OCI-LY7 (cell line): ENCODE results near the gene FAM163A. TPM values are rescaled to one million over a fixed set of nuclear protein-coding genes. Genes with fewer than 3 reads are reported as not detected.

Experiments
- BruUV-seq: library from RNA; stranded (reverse); fragments of 400-500 nt; replicated peaks from 2 replicates; lab custom pipeline; 2021; lab: Mats Ljungman, UMichigan
- CTCF ChIA-PET: fragments of 300-600 bp; sonication (Branson Sonifier 250); formaldehyde crosslinking; loops from one replicate; lab custom pipeline; 2022; ENCODE audit warnings: antibody characterized with exemption; ENCODE audit not compliant: unreplicated experiment; lab: Charles Lee
- POLR2A ChIA-PET: fragments of 300-600 bp; sonication (Branson Sonifier 250); formaldehyde crosslinking; loops from one replicate; lab custom pipeline; 2022; ENCODE audit warnings: antibody characterized with exemption; lab: Charles Lee
- DNase-seq: peaks from one replicate; pipeline ENCODE4 v3.0.0-alpha.2; 2015; ENCODE audit warnings: low spot score
- H2AFZ ChIP-seq: fragments of 200-600 bp; sonication (generic), shearing (Covaris generic); 2 replicates; pipeline ENCODE4 v1.6.1; 2014; ENCODE audit warnings: mild to moderate bottlenecking, antibody characterized with exemption, low read length, moderate library complexity
- H3K27ac ChIP-seq: fragments of 200-600 bp; sonication (generic); 2 replicates; pipeline ENCODE4 v1.5.1; 2014; ENCODE audit warnings: mixed run types, low read depth, mild to moderate bottlenecking, moderate library complexity, low read length, inconsistent platforms; ENCODE audit not compliant: poor library complexity, severe bottlenecking
- H3K36me3 ChIP-seq: fragments of 200-600 bp; sonication (generic); 2 replicates; pipeline ENCODE4 v1.6.1; 2014; ENCODE audit warnings: mild to moderate bottlenecking, antibody characterized with exemption, low read length, moderate library complexity, mixed read lengths; ENCODE audit not compliant: insufficient read depth
- H3K4me1 ChIP-seq: fragments of 200-600 bp; sonication (generic); 2 replicates; pipeline ENCODE4 v1.5.1; 2014; ENCODE audit warnings: mild to moderate bottlenecking, low read length; ENCODE audit not compliant: insufficient read depth, poor library complexity, severe bottlenecking
- H3K4me2 ChIP-seq: fragments of 200-600 bp; sonication (generic); 2 replicates; pipeline ENCODE4 v1.6.1; 2014; ENCODE audit warnings: mild to moderate bottlenecking, low read length
- H3K4me3 ChIP-seq: fragments of 200-600 bp; sonication (generic); 2 replicates; pipeline ENCODE4 v1.5.1; 2014; ENCODE audit warnings: mild to moderate bottlenecking, low read depth, low read length; ENCODE audit not compliant: poor library complexity, severe bottlenecking
- H3K79me2 ChIP-seq: fragments of 200-600 bp; sonication (generic); 2 replicates; pipeline ENCODE4 v1.6.1; 2016; ENCODE audit warnings: low read depth, mild to moderate bottlenecking, low read length, moderate library complexity, mixed read lengths; ENCODE audit not compliant: insufficient read depth
- H3K9me2 ChIP-seq: fragments of 200-600 bp; sonication (generic); 2 replicates; pipeline ENCODE4 v1.6.1; 2016; ENCODE audit warnings: mild to moderate bottlenecking, low read length, mixed read lengths; ENCODE audit not compliant: insufficient read depth
- H3K9me3 ChIP-seq: fragments of 200-600 bp; sonication (generic); 2 replicates; pipeline ENCODE4 v1.6.1; 2014; ENCODE audit warnings: mild to moderate bottlenecking, mixed run types, low read length, mixed read lengths
- H4K20me1 ChIP-seq: fragments of 200-600 bp; sonication (generic); 2 replicates; pipeline ENCODE4 v1.6.1; 2014; ENCODE audit warnings: mild to moderate bottlenecking, antibody characterized with exemption, low read length, moderate library complexity, mixed read lengths; ENCODE audit not compliant: insufficient read depth
- CTCF ChIP-seq: fragments of 200-600 bp; sonication (generic); conservative IDR thresholded peaks from 2 replicates; pipeline ENCODE4 v1.5.1; 2014; ENCODE audit warnings: mild to moderate bottlenecking, antibody characterized with exemption, low read length, moderate library complexity, mixed read lengths
- EZH2phosphoT487 ChIP-seq: fragments of 200-600 bp; sonication (generic); IDR thresholded peaks from 2 replicates; pipeline ENCODE4 v1.6.1; 2018; ENCODE audit warnings: low read depth, borderline replicate concordance, mild to moderate bottlenecking, mixed run types, antibody characterized with exemption, low read length, moderate library complexity, mixed read lengths
- intact Hi-C: fragments of 100-400 bp; cut with micrococcal nuclease; formaldehyde crosslinking; loops from one replicate; pipeline ENCODE4 v1.10.0; 2022; ENCODE audit not compliant: unreplicated experiment
- total RNA-seq, 2 experiments: library from RNA; depleted of rRNA in 1 of 2; stranded (reverse); fragments of >200 nt in 1 of 2; shearing (Covaris generic) in 1 of 2; gene quantifications; 2 replicates each; pipeline ENCODE4 v1.2.3, GENCODE V29; 2014 to 2022

Gene FAM163A
- total RNA-seq, 2 experiments from 2014 or later = not detected

DNA sequence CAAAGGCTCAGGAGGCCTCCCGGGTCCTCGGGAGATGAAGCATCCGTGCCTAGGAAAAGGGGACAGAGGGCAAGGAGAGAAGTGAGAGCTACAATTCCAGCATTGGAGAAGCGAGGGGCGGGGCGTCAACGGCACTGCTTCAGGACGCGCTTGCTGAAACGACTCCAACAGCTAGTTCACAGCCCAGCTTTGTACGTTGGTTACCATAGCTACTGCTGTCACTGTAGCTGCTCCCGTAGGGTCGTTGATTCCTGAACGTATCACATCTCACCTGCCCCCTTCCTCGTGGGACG is 71.4 kb downstream of the FAM163A start:
- Histone ChIP-seq H2AFZ (peak overlapping the region; percentile 92; the same call in 1 of the 2 replicates), H3K27ac (no peak overlapping the region)
- BruUV-seq = no TSS peak

GRCh38 chr1:179815641-179816040 is 72.5 kb downstream of the FAM163A start:
- Histone ChIP-seq H3K4me3 (peak overlapping the region; percentile 58), H3K9me2 (no peaks in the 10 kb centered on the region), H3K36me3 (no peaks in the 10 kb centered on the region), H3K4me1 (peaks cover 11% of the 10 kb centered on the region), H3K4me2 (peak overlapping the region; percentile 61), H3K27ac (no peak overlapping the region), H2AFZ (peak overlapping the region; percentile 92), H3K79me2 (no peaks in the 10 kb centered on the region), H3K9me3 (no peaks in the 10 kb centered on the region), H4K20me1 (no peaks in the 10 kb centered on the region)
- ChIA-PET CTCF (interaction anchor here (0.7 to 2.1 kb wide), 4 partner anchors 8 to 109 kb away, joined by 3 to 12 read pairs (median 4); no protein-coding TSS in a partner anchor), POLR2A (interaction anchor here (0.6 to 1.2 kb wide), 4 partner anchors 30 to 649 kb away, joined by 3 to 5 read pairs (median 3); no protein-coding TSS in a partner anchor)
- intact Hi-C loops = no loop called here
- TF ChIP-seq CTCF = no peak
- TF ChIP-seq EZH2phosphoT487 = no peak
- DNase-seq = no peak
- no TSS peak for BruUV-seq

More for the DNA sequence above, 71.4 kb downstream of the FAM163A start:
- no peak for TF ChIP-seq EZH2phosphoT487
- no peak for TF ChIP-seq CTCF
- ChIA-PET POLR2A (interaction anchor here (0.5 to 1.3 kb wide), 5 partner anchors 9 to 63 kb away, joined by 3 to 7 read pairs (median 3); no protein-coding TSS in a partner anchor), CTCF (interaction anchor here (0.5 to 2.1 kb wide), 12 partner anchors 9 to 1919 kb away, joined by 3 to 21 read pairs (median 6); no protein-coding TSS in a partner anchor)
- H3K4me1 ChIP-seq = peaks cover 11% of the 10 kb centered on the region
- H3K36me3 ChIP-seq = no peaks in the 10 kb centered on the region
- H3K79me2 ChIP-seq = no peaks in the 10 kb centered on the region
- peak overlapping the region; percentile 61 for H3K4me2 ChIP-seq
- no peaks in the 10 kb centered on the region for H4K20me1 ChIP-seq
- intact Hi-C loops = loop anchor here (5.0 kb wide), 1 partner anchor 363 kb away; no protein-coding TSS in a partner anchor
- no peak for DNase-seq
- H3K9me2 ChIP-seq = no peaks in the 10 kb centered on the region
- peak overlapping the region; percentile 58 for H3K4me3 ChIP-seq
- no peaks in the 10 kb centered on the region for H3K9me3 ChIP-seq
